HuH-7.5 (cell line): ENCODE measurements around the gene MYH9.
A peak's percentile ranks its signal among the peaks of the same experiment; 100 is the strongest.
"Not testable (repeated sequence)": the region's sequence is repeated elsewhere in the genome, so short reads cannot be mapped to it uniquely, and the experiment has no call there.

ENCODE experiments used
- DNase-seq: peaks from one replicate; pipeline ENCODE4 v3.0.0; 2011; ENCODE audit warnings: low spot score

MYH9 gene

DNA sequence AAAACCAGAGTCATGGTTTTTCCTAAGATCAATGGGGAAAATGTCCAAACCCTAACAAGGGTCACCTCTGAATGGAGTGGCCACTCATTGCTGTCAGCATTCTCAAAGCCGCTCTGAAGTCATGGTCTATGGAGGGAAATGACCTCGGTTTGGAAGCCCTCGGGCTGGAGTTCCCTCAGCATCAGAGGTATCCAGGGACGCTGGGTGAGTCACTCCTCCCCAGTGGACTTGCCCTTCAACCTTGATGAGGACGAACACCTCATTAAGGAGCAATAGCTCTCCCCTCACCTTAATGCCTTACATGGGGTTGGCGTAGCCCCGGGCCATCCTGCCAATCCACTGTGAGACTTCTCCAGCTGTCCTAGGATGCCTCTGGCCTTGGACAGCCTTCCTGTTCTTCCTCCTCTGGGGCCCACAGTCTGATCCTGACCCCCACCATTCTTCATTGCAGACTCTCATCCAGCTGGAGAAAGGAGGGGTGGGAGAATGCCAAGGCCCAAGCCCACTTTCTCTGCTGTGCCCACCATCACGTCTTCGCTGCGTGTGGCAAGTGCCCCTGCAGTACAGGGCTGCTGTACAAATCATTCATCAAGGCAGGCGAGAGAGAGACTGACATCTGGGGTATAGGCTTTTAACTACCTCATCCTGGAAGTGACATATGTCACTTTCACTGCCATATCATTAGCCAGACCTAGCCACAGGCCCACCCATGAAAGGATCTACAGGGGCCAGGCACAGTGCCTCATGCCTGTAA, 25.4 kb upstream of the MYH9 start:
- DNase-seq = no peak

DNA sequence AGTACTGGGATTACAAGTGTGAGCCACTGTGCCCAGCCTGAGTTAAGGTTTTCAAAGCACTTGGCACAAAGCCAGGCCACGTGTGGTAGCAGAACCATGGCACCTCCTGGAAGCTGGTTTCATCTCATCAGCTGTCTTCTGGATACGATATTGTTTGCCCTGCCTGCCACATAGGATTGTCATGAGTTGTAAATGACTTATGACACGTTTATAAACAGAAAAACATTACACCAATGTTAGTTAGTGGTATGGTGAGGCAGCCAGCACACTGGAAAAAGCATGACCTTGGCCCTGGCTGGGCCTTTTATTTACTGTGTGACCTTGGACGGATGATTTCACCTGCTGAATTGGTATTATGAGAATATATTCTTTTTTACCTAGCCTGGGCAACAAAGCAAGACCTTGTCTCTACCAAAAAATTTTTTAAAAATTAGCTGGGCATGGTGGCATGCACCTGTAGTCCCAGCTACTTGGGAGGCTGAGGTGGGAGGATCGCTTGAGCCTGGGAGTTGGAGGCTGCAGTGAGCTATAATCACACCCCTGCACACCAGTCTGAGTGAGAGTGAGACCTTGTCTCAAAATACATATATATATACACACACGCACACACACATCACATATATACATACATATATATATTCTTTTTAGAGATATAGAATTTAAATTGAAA, 24.0 kb upstream of the MYH9 start:
- no peak for DNase-seq

GRCh38 chr22:36409911-36410756, 22.4 kb upstream of the MYH9 start:
- DNase-seq = no peak

- DNase-seq = not testable (repeated sequence)
These were observed 21.8 kb upstream of the MYH9 start for GRCh38 chr22:36409554-36409910.

GRCh38 chr22:36409056-36409455, 21.3 kb upstream of the MYH9 start:
- no peak for DNase-seq

GRCh38 chr22:36406721-36407120, 19.0 kb upstream of the MYH9 start:
- DNase-seq = no peak

DNA sequence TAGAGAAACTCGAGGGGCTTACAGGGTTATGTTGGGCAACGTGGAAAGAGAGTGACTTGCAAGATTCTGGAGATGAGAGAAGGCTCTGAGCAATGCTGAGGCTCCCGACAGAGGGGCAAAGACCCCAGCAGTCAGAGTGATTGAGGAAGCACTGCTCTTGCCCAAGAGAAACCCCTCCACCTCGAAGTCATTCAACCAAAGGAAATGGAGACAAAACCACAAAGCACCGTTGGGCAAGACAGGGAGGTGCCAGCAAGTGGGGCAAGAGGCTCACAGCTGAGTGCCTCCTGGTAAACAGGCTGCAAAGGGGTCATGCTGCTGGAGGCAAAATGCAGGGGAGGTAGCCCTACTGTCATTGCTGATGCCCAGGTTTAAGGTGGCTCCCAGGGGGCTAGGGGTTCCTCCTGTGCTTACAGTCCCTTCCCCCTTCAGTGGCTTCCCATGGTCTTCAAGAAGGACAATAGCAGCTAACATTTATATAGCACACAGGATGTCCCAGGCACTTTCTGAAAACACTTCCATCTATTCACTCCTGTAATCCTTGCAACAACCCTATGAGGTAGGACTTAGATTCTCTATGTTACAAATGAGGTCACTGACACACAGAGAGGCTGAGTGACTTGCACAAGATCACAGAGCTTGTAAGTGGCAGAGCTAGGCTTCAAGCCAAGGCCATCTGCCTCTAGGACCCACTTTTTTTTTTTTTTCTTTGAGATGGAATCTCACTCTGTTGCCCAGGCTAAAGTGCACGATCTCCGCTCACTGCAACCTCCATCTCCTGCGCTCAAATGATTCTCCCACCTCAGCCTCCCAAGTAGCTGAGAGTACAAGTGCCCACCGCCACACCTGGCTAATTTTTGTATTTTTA, 18.1 kb upstream of the MYH9 start:
- DNase-seq = no peak

GRCh38 chr22:36405221-36405661, 17.5 kb upstream of the MYH9 start:
- no peak for DNase-seq

DNA sequence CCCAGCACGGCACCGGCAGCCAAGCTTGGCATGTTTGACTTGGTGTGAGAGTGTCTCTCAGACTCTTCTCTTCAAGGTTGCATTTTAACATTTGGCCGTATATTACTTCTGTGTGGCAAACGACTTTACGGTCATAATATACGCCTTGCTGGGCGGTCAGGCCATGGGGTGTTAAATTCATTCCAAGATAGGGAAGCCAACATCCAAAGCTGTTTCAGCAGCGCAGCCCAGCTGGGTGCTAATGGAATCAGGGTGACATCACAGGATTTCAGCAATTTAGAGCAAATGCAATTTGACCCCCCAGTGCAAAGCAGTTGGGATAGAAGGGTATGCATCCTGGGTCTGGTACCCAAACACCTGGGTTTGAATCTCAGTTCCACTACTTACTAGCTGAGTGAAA, 16.7 kb upstream of the MYH9 start:
- no peak for DNase-seq

DNA sequence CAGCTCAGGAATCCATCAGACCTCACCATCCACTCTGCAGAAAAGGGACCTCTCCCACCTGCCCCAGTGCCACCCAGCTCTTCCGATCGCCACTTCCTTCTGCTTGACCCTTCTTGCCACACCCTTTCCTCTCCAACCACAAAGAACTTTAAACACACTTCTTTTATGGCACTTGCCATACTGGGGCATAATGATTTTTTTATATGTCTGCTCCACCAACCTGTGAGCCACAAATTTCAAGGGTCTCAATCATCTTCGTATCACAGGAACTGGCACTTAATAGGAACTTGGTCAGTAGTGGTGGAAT, 11.7 kb upstream of the MYH9 start:
- no peak for DNase-seq

GRCh38 chr22:36398601-36399471, 11.1 kb upstream of the MYH9 start:
- no peak for DNase-seq

DNA sequence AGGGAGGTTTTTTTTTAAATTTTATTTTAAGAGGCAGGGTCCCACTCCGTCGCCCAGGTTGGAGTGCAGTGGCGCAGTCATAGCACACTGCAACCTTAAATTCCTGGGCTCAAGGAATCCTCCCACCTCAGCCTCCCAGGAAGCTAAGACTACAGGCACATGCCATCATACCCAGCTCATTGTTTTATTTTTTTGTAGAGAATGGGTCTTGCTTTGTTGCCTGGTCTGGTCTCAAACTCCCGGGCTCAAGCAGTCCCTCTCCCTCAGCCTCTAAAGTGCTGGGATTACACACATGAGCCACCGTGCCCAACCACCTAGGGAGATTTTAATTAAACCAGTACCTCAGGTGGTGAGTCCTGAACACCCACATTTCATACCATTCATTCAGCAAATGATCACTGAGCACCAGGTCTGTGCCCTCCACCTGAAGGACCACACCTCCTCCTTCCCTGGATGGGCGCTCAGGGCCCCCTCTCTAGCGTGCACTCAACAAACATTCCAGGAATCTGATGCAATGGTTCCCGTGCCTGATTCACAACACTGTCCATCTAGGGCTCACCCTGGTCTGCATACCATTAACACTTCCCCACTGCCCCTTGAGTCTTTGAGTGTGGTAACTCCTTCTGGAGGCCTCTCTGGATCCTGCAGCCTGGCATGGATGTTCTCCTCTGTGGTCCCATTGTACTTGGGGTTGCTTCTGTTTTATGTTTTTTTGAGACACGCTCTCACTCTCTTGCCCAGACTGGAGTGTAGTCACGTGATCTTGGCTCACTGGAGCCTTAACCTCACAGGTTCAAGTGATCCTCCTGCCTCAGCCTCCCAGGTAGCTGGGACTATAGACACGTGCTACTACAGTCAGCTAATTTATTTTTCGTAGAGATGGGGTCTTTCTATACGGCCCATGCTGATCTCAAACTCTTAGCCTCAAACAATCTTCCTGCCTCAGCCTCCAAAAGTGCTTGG, 9.6 kb upstream of the MYH9 start:
- DNase-seq = no peak

DNA sequence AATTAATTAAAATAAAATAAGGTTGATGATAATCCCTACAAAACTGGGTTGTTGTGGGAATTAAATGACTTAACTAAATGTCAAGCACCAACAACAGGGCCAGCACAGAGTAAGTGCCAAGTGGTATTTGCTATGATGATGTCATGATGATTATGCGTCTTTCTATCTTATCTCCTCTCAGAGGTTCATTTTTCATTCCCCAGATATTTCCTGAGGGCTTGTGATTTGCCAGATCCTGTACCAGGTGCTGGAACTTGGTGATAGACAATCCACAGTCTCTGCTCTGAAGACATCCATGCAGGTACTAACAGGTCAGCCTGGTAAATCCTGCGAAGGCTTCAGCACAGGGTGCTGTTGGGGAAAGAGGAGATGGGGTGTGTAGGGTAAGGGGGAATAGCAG, 8.1 kb upstream of the MYH9 start:
- DNase-seq = no peak

DNA sequence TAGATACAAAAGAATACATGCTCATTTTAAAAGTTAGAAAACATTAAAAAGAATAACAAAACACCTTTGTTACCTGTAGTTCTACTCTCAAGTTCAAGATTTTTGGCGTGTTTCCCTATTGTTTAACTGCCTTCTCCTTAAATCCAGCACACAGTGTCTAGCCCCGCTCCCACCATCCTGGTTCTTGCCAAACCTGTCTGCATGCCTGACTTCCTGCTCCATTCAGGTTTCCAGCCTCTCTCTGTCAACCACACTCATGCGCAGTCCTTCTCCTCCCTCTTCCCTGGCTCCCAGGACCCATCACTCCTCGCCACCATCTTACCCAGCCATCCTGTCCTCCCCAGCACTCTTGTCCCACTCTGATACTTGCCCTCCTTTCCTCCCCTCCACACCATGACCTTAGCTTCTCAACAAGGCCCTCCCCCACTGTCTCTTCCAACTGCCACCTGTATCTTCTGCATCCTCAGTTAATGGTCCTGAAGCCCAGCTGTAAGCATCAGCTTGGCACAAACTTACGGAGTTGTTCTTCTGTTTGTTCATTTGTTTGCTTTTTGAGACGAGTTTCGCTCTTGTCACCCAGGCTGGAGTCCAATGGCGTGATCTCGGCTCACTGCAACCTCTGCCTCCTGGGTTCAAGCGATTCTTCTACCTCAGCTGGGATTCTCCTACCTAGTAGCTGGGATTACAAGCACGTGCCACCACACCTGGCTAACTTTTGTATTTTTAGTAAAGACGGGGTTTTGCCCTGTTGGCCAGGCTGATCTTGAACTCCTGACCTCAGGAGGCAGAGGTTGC, 7.5 kb upstream of the MYH9 start:
- DNase-seq = no peak

GRCh38 chr22:36391638-36392037, 3.9 kb upstream of the MYH9 start:
- DNase-seq = no peak

DNA sequence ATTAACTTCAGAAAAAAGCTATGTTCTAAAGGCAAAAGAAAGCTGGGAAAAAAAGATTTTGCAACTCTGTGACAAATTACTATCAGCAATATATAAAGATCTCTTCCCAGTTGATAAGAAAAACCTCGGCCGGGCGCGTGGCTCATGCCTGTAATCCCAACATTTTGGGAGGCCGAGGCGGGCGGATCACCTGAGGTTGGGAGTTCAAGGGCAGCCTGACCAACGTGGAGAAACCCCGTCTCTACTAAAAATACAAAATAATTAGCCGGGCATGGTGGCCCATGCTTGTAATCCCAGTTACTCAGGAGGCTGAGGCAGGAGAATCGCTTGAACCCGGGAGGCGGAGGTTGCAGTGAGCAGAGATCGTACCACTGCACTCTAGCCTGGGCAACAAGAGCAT, 1.4 kb upstream of the MYH9 start:
- DNase-seq = not testable (repeated sequence)

DNA sequence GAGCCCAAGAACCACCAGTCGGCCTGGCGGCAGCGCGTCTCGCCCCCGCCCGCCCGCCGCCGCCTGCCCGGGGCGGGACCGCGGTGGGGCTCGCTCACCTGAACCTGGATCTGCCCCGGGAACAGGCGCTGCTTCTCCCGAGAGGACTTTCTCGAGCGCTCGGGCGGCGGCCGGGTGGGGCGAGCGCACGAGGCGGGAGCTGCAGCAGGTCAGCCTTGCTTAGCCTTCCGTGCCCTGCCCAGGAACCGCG, 133 bp downstream of the MYH9 start:
- DNase-seq = peak; percentile 44

- no peak for DNase-seq
These were observed 663 bp downstream of the MYH9 start for GRCh38 chr22:36386900-36387708.
